ENCODE results near the gene KRTAP12-3. TPM values are rescaled to one million over a fixed set of nuclear protein-coding genes. Genes with fewer than 3 reads are reported as not detected.
"Not testable (repeated sequence)": the region's sequence is repeated elsewhere in the genome, so short reads cannot be mapped to it uniquely, and the experiment has no call there.

Gene KRTAP12-3
- total RNA-seq, 1 experiment from 2014 or later, result not detected

DNA sequence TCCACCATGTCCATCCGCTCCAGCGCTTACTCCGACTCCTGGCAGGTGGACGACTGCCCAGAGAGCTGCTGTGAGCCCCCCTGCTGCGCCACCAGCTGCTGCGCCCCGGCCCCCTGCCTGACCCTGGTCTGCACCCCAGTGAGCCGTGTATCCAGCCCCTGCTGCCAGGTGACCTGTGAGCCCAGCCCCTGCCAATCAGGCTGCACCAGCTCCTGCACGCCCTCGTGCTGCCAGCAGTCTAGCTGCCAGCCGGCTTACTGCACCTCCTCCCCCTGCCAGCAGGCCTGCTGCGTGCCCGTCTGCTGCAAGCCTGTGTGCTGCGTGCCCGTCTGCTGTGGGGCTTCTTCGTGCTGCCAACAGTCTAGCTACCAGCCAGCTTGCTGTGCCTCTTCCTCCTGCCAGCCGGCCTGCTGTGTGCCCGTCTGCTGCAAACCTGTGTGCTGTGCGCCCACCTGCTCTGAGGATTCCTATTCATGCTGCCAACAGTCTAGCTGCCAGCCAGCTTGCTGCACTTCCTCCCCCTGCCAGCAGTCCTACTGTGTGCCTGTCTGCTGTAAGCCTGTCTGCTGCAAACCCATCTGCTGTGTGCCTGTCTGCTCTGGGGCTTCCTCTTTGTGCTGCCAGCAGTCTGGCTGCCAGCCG is 30.4 kb upstream of the KRTAP12-3 start:
- DNase-seq (ENCODE audit: low read depth), result not testable (repeated sequence)

DNA sequence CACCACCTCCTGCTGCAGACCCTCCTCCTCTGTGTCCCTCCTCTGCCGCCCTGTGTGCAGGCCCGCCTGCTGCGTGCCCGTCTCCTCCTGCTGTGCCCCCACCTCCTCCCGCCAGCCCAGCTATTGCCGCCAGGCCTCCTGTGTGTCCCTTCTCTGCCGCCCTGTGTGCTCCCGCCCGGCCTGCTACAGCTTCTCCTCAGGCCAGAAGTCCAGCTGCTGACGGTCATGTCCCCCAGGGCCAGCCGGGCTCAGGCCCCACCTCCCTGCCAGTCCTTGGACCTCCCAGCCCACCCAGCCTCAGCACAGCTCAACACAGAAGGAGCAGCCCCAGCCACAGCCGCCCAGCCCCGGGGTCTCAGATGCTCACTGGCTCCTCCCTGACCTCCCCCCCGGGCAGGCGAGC is 29.9 kb upstream of the KRTAP12-3 start:
- DNase-seq (ENCODE audit: low read depth), result not testable (repeated sequence)

DNA sequence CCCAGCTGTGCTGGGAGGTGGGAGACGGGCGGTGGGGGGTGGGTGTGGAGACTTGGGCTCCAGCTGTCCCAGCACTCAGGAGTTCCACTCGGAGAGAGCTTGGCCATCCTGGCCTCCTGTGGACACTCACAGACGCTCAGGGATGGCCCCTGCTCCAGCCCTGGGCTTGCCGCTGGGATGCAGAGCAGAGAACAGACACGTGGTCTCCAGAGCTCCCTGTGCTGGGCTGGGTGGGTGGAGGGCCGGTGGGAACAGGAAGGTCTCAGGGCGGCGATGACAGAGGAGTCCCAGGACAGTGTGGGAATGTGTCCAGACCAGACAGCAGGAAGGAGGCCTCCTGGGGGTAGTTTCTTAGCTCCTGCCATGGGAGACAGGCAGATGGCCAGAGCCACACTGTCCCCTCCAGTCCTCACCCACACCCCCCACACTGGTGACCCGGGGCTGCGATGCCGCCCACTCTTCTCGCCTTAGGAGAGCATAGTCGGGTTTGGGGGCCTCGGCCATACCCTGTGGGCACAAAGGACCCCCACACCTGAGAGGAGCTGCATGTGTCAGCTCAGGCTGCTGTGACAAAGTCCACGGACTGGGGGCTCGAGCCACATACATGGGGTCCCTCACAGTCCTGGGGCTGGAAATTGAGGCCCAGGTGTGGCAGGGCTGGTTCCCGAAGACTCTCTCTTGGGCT is 28.9 kb upstream of the KRTAP12-3 start:
- DNase-seq (ENCODE audit: low read depth), result no peak

DNA sequence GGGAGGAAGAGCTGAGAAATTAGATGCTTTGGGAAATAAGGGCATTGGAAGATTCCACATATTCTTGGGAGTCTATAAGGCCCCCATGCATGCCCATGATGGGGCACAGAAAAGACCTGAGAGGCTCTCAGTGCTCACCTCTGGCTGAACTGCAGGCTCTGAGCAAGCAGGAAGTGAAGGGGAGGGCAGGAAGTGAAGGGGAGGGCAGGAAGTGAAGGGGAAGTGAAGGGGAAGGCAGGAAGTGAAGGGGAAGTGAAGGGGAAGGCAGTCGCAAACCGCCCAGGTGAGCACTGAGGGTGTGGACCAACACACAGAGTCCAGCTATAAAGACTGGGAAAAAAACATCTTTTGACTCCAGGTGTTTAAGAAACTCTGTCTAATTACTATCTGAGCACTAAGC is 27.3 kb upstream of the KRTAP12-3 start:
- no peak for DNase-seq (ENCODE audit: low read depth)

DNA sequence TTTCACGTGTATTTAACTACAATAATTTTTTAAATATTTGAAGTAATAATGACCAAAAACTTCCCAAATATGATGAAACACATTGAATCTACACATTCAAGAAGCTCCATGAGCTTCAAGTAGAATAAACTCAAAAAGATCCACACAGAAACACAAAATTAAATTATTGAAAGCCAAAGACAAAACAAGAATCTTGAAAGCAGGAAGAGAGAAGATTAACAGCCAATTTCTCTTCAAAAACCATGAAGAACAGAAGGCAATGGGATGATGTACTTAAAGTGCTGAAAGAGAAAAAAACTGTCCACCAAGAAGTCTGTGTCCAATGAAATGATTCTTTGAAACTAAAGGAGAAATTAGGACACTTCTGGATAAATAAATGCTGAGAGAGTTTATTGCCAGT is 25.7 kb upstream of the KRTAP12-3 start:
- DNase-seq (ENCODE audit: low read depth), result no peak

DNA sequence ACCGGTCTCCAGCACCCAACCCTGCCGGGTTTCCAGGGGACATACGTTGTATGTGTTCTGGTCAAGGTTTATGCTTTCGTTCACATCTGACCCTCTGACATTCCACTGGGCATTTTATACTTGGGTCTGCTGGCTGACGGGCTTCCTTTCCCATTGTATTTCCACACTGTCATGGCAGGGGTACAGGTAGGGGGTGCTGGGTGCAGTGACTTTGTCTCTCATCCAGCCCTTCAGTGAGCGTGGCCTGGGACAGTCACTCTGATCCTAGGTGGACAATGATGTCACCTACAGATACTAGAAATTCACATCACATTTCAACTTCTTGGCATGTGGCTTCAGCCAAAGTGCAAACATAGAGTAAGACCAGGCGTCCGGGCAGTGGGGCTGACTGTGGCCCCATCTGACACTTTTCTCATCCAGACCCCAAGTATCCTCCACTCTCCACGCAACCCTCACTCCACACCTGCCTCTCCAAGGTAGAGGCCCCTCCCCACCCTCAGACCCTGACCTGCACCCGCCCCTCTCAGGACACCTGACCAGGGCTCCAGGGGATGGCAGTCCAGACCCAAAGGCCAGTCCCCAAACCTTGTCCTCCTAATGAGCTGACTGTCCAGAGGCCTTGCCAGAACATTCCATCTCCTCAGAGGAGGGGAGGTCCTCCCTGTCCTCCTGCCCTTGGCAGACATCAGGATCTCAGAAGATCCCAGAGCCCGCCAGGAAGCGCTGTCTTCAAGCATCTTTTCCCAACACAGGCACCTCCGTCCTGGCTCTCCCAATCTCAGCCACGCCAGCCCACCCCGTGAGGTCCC is 21.3 kb upstream of the KRTAP12-3 start:
- DNase-seq (ENCODE audit: low read depth), result no peak

DNA sequence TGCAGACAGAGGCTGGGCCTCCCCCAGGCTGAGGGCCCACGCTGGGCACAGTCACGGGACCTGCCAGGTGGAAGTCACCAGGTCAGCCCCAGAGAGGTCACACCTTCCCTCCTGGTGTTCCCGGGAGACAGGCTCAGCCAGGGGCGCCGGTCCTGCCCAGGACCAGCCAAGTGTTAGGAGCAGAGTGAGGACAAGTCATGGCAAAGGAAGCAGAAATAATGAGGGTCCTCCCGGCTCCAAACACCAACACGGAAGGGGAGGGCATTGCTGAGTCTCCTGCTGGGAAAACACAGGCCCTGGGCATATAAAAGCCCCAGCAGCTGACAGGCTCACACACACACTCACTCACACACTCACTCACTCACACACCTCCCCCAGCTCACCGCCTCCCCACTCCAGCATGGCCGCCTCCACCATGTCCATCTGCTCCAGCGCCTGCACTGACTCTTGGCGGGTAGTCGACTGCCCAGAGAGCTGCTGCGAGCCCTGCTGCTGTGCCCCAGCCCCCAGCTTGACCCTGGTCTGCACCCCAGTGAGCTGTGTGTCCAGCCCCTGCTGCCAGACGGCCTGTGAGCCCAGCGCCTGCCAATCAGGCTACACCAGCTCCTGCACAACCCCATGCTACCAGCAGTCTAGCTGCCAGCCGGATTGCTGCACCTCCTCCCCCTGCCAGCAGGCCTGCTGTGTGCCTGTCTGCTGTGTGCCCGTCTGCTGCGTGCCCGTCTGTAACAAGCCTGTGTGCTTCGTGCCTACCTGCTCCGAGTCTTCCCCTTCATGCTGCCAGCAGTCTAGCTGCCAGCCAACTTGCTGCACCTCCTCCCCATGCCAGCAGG is 20.5 kb upstream of the KRTAP12-3 start, which contains the start of gene KRTAP10-10:
Gene KRTAP10-10 (plus strand): TSS at position 339 of the 833 bp plus-strand sequence. CDS start 62 bp downstream, at position 401.
- DNase-seq (ENCODE audit: low read depth), result no peak

DNA sequence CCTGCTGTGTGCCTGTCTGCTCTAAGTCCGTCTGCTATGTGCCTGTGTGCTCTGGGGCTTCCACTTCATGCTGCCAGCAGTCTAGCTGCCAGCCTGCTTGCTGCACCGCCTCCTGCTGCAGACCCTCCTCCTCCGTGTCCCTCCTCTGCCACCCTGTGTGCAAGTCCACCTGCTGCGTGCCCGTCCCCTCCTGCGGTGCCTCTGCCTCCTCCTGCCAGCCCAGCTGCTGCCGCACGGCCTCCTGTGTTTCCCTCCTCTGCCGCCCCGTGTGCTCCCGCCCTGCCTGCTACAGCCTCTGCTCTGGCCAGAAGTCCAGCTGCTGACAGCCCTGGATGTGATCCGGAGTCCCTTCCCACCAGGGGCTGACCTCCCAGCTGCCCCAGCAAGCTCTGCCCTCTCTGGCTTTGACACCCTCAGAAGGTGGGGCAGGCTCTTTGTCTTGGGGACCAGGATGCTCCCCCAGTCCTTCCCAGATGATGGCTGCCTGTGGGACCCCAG is 19.8 kb upstream of the KRTAP12-3 start:
- not testable (repeated sequence) for DNase-seq (ENCODE audit: low read depth)

DNA sequence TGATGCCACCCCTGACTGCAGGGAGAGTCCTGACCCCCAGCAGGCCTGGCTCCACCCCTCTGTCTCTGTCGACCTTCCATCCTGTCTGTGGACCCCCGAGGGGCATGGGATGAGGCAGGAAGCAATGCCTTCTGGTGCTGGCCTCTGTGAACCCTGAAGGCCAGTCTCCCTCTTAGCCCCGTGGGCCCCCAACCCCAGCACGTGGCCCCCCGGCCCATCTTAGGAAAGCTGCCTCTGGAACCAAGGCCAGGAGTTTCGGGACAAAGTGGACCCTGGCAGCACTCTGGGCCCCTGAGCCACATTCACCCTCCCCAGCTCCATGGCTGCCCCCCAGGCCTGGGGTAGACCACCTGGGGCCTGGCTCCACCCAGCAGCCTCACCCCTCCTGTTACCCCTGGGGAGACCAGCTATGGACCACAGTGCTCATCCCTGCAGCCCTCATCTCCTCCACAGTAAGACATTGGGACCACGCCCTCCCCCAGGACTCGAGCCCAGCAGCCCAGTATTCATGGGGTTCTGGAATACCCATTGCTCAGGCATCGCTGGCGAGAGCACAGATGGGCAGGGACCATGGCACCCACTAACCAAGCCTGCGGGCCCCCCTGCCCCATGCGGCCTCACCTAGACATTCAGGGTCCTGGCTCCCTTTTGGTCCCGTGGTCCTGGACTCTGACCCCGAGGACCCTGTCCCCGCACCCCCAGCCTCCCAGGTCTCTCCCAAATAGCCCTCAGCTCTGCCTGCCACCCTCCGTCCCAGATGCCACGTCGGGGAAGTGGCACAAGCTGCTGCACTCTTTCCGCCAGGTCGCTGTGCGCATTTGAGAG is 19.0 kb upstream of the KRTAP12-3 start:
- DNase-seq (ENCODE audit: low read depth), result not testable (repeated sequence)

DNA sequence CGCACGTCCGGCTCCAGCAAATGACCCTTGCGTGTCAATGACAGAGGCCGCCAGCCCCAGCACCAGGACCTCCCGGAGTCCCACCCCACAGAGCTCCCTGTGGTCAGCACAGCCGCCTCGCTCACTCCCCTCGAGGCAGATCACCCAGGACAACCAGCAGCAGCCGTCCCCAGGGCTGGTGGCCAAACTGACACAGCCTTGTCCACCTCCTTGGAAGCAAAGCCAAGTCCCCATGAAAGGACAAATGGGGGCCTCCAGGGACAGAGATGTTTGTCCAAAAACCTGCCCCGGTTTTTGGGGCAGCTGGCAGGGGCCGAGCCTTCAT is 18.4 kb upstream of the KRTAP12-3 start:
- no peak for DNase-seq (ENCODE audit: low read depth)

DNA sequence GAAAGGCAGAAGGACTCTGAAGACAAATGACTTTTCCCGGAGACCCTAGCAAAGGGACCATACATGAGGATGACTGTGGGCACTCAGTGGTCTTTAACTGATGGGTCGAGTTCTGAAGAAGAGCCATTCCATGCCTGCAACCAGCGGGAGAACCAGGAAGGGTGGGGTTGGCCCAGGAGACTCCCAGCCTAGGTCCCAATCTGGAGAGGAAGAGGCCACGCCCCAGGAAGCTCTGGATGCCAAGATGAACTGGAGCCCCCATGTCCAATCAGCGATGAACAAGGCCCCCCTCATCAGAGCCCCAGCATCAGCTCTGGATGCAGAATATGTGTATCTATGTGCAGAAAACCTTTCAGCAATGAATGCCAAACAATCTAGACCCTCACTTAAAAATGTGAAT is 17.0 kb upstream of the KRTAP12-3 start:
- DNase-seq (ENCODE audit: low read depth), result no peak

DNA sequence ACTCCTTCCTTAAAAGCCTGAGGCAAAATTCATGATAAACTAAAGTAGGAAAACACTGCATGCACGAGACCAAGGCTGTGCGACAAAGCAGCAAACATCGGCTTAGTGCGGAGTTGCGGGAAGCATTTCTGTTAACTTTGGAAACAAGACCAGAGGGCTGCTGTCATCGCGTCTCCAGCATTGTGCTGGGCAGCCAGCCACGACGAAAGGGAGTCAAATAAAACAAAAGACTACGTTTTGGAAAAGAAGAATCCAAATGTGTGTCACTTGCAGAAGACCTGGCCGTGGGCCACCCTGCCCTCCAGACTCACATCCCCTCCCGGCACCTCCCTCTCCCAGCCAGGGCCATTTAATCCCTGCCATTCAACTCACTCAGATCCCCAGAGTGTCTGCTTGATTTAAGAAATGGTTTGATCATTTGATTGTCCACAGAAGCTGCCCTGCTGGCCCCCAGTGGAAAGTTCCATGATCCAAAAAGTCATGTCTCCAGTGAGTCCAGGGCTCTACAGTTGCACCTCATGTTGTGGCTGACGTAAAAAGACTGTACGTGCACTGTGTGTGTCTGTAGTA is 13.9 kb upstream of the KRTAP12-3 start:
- DNase-seq (ENCODE audit: low read depth), result no peak

DNA sequence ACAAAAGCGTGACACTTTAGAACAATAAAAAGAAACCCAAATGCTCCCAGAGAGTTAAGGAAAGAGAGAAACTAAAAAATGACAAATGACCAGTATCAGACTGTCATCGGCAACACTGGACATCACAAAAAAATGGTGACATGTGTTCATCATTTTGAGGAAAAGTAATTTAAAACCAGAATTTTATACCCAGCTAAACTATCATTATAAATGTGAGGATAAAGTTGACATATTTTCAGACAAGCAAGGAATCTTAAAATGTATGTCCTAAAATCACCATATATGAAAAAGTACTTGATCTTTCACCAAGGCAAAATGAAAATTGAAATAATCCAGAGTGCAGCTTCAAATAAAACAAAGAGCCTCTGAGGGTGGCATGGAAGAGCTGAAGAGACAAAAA is 12.9 kb upstream of the KRTAP12-3 start:
- no peak for DNase-seq (ENCODE audit: low read depth)

DNA sequence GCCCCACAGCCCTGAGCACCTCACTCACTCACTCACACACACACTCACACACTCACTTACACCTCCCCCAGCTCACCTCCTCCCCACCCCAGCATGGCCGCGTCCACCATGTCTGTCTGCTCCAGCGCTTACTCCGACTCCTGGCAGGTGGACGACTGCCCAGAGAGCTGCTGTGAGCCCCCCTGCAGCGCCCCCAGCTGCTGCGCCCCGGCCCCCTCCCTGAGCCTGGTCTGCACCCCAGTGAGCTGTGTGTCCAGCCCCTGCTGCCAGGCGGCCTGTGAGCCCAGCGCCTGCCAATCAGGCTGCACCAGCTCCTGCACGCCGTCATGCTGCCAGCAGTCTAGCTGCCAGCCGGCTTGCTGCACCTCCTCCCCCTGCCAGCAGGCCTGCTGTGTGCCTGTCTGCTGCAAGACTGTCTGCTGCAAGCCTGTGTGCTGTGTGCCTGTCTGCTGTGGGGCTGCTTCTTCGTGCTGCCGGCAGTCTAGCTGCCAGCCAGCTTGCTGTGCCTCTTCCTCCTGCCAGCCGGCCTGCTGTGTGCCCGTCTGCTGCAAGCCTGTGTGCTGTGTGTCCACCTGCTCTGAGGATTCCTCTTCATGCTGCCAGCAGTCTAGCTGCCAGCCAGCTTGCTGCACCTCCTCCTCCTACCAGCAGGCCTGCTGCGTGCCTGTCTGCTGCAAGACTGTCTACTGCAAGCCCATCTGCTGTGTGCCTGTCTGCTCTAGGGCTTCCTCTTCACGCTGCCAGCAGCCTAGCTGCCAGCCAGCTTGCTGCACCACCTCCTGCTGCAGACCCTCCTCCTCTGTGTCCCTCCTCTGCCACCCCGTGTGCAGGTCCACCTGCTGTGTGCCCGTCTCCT is 11.1 kb upstream of the KRTAP12-3 start, which contains the start of gene KRTAP10-11:
Gene KRTAP10-11 (plus strand): TSS at position 49 of the 856 bp plus-strand sequence. CDS start 45 bp downstream, at position 94.
- not testable (repeated sequence) for DNase-seq (ENCODE audit: low read depth)

DNA sequence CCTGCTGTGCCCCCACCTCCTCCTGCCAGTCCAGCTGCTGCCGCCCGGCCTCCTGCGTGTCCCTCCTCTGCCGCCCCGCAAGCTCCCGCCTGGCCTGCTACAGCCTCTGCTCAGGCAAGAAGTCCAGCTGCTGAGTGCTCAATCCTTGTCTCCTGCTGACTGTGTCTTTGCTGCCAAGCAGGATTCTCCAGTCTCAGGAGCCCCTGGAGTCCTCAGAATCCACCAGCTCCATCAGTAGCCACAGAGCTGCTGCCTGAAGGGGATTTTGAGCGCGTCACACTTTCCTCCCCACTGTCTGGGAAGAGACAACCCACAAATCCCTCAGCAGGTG is 10.5 kb upstream of the KRTAP12-3 start:
- no peak for DNase-seq (ENCODE audit: low read depth)

DNA sequence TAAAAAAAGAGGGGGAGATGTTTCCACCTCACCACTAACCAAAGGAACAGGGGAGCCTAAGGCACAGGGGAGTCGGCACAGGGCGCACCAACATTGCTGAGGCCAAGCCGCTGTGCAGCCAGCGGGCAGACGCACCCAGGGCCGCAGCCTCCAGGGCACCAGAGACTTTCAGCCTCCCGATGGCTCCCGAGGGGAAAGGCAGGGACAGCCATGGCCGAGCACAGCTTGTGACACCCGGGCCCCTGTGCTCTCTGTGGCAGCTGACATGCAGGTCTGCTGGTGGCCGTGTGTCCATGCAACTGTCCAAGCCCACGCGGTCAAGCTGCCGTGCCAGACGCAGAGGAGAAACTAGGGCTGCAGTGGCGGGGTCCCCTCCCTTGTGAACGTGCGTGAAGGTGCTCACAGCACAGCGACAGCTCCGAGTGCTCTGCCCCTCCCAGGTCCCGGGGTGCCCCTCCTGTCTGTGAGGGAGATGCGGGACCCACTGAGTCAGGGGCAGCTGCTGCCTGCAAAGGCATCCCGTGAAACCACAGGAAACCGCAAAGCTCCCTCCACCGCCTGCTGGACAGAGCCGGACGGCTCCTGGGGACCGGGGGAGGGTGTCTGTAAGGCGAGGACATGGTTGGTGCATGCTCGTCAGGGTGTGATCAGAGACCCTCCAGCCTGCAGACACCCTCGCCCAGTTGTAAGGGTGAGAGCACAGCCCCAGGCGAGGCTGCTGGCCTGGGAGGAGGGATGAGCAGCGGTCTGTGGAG is 9.0 kb upstream of the KRTAP12-3 start:
- DNase-seq (ENCODE audit: low read depth), result no peak

DNA sequence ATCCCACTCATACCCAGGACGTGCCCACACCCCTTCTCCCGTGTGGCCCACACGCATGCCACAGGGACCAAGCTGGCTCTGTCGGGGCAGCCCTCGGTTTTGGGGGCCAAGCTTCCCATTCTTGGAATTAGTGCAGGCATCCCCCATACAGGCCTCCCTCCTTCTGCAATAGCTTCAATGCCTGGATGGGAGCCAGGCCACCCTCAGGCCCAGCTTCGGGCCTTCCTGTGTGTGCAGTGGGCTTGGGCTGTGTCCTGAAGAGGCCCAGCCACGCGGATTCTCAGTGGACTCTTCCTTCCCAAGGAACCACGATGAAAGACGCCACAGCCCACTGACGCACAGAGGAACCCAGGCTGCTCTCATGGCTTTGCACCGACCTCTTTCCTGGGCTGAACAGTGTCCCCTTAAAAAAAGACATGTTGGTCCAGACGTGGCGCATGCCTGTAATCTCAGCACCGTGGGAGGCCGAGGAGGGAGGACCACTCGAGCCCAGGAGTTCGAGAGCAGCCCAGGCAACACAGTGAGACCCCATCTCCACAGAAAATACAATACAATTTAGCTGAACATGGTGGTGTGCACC is 8.1 kb upstream of the KRTAP12-3 start:
- DNase-seq (ENCODE audit: low read depth), result no peak

DNA sequence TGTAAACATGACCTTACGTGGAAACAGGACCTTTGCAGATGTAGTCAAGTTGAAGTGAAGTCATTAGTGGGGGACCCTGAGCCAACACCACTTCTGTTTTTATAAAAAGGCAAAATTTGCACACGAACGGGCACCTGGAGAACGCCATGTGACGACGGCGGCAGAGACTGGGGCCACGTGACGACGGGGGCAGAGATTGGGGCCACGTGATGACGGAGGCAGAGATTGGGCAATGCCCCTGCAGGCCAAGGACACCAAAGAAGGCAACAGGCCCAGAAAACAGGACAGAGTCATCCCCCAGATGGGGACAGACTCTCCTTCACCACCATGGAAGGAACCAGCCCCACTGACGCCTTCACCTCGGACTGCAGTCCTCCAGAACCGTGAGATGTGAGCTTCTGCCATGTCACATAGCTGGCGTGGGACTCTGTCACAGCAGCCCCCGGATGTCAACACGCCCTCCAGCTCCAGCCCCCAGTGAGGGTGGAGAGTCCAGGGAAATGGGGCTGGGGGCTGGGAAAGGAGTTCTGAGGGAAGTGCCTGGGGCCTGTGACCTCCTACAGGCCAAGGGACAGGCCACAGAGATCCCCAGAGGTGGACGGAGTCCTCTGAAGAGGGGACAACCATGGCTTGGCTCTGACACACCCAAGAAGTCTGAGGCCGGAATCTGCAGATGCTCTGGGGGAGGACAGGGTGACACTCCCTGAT is 7.3 kb upstream of the KRTAP12-3 start:
- no peak for DNase-seq (ENCODE audit: low read depth)
